Nephron (organoid): ENCODE data around the gene LIPC.

Source experiments
- H3K27ac Mint-ChIP-seq, 3 experiments: 2 replicates each; pipeline ENCODE4 v1.8.0; 2020; ENCODE audit warnings: mixed read lengths in 3 of 3, mild to moderate bottlenecking in 2 of 3, moderate library complexity in 1 of 3
- H3K27me3 Mint-ChIP-seq: 2 replicates; pipeline ENCODE4 v1.8.0; 2021; ENCODE audit warnings: low read depth, mild to moderate bottlenecking, moderate library complexity, mixed read lengths
- H3K36me3 Mint-ChIP-seq: 2 replicates; pipeline ENCODE4 v1.8.0; 2020; ENCODE audit warnings: low read depth, mixed read lengths
- H3K4me1 Mint-ChIP-seq: 2 replicates; pipeline ENCODE4 v1.8.0; 2020; ENCODE audit warnings: mixed read lengths
- H3K4me3 Mint-ChIP-seq, 3 experiments: 2 replicates each; pipeline ENCODE4 v1.8.0; 2020; ENCODE audit warnings: mild to moderate bottlenecking in 3 of 3, mixed read lengths in 3 of 3, moderate library complexity in 2 of 3
- H3K9me3 Mint-ChIP-seq: 2 replicates; pipeline ENCODE4 v1.8.0; 2020; ENCODE audit warnings: mixed read lengths
- CTCF ChIP-seq, 3 experiments: fragments of 200-600 bp; sonication (generic); IDR thresholded peaks; one replicate each; pipeline ENCODE4 v1.5.0; 2021; ENCODE audit warnings: antibody characterized with exemption in 3 of 3; ENCODE audit not compliant: unreplicated experiment in 3 of 3

LIPC gene

GRCh38 chr15:58528188-58528870, 96.5 kb downstream of the LIPC start:
- peak overlapping the region; percentile 87 to 96 (median 92) for H3K27ac Mint-ChIP-seq

GRCh38 chr15:58529041-58529440, 97.2 kb downstream of the LIPC start:
- Mint-ChIP-seq H3K27me3 (peaks cover 4% of the 10 kb centered on the region), H3K4me1 (peaks cover 13% of the 10 kb centered on the region), H3K9me3 (peaks cover 2% of the 10 kb centered on the region), H3K27ac (peak overlapping the region; percentile 87 to 96 (median 92)), H3K4me3 (no peak overlapping the region), H3K36me3 (no peaks in the 10 kb centered on the region)
- no peak for TF ChIP-seq CTCF (IDR thresholded peaks at IDR 0.05; ENCODE audit: unreplicated experiment in 3 of 3)

More at GRCh38 chr15:58528188-58528870, 96.5 kb downstream of the LIPC start:
- TF ChIP-seq CTCF (IDR thresholded peaks at IDR 0.05; ENCODE audit: unreplicated experiment in 3 of 3), result no peak
- peaks cover 4% of the 10 kb centered on the region for H3K27me3 Mint-ChIP-seq
- no peak overlapping the region for H3K4me3 Mint-ChIP-seq
- H3K4me1 Mint-ChIP-seq, result peaks cover 16% of the 10 kb centered on the region
- no peaks in the 10 kb centered on the region for H3K36me3 Mint-ChIP-seq
- peaks cover 2% of the 10 kb centered on the region for H3K9me3 Mint-ChIP-seq

GRCh38 chr15:58530056-58530590, 98.3 kb downstream of the LIPC start:
- H3K27ac Mint-ChIP-seq, result no peak overlapping the region
- H3K27me3 Mint-ChIP-seq, result peaks cover 4% of the 10 kb centered on the region
- H3K36me3 Mint-ChIP-seq, result no peaks in the 10 kb centered on the region
- H3K4me1 Mint-ChIP-seq, result peaks cover 16% of the 10 kb centered on the region
- peaks cover 2% of the 10 kb centered on the region for H3K9me3 Mint-ChIP-seq
- no peak overlapping the region for H3K4me3 Mint-ChIP-seq
- TF ChIP-seq CTCF (IDR thresholded peaks at IDR 0.05; ENCODE audit: unreplicated experiment in 3 of 3), result no peak

- peaks cover 27% of the 10 kb centered on the region for H3K4me1 Mint-ChIP-seq
- H3K9me3 Mint-ChIP-seq, result peaks cover 2% of the 10 kb centered on the region
- H3K27me3 Mint-ChIP-seq, result peaks cover 4% of the 10 kb centered on the region
Observed at GRCh38 chr15:58532126-58532525, 100.3 kb downstream of the LIPC start.

GRCh38 chr15:58534556-58534955, 102.8 kb downstream of the LIPC start:
- H3K36me3 Mint-ChIP-seq, result no peaks in the 10 kb centered on the region
- H3K27ac Mint-ChIP-seq, result no peak overlapping the region
- peaks cover 18% of the 10 kb centered on the region for H3K4me1 Mint-ChIP-seq
- peaks cover 2% of the 10 kb centered on the region for H3K9me3 Mint-ChIP-seq
- H3K27me3 Mint-ChIP-seq, result peaks cover 7% of the 10 kb centered on the region
- no peak for TF ChIP-seq CTCF (IDR thresholded peaks at IDR 0.05; ENCODE audit: unreplicated experiment in 3 of 3)
- H3K4me3 Mint-ChIP-seq, result no peak overlapping the region

More at GRCh38 chr15:58532126-58532525, 100.3 kb downstream of the LIPC start:
- Mint-ChIP-seq H3K27ac (no peak overlapping the region), H3K4me3 (no peak overlapping the region), H3K36me3 (no peaks in the 10 kb centered on the region)
- no peak for TF ChIP-seq CTCF (IDR thresholded peaks at IDR 0.05; ENCODE audit: unreplicated experiment in 3 of 3)

- Mint-ChIP-seq H3K27me3 (peaks cover 10% of the 10 kb centered on the region), H3K27ac (no peak overlapping the region), H3K9me3 (peaks cover 2% of the 10 kb centered on the region), H3K4me1 (peaks cover 24% of the 10 kb centered on the region), H3K4me3 (no peak overlapping the region), H3K36me3 (no peaks in the 10 kb centered on the region)
- TF ChIP-seq CTCF (IDR thresholded peaks at IDR 0.05; ENCODE audit: unreplicated experiment in 3 of 3), result no peak
Observed at GRCh38 chr15:58535337-58535736, 103.5 kb downstream of the LIPC start.
